ENCODE measurements around the gene KREMEN1. TPM values are rescaled to one million over a fixed set of nuclear protein-coding genes. Genes with fewer than 3 reads are reported as not detected.

KREMEN1 gene
- total and polyA plus RNA-seq, 3 donors from 2014 or later = 42.5 to 54.9 (median 54.5) TPM

DNA sequence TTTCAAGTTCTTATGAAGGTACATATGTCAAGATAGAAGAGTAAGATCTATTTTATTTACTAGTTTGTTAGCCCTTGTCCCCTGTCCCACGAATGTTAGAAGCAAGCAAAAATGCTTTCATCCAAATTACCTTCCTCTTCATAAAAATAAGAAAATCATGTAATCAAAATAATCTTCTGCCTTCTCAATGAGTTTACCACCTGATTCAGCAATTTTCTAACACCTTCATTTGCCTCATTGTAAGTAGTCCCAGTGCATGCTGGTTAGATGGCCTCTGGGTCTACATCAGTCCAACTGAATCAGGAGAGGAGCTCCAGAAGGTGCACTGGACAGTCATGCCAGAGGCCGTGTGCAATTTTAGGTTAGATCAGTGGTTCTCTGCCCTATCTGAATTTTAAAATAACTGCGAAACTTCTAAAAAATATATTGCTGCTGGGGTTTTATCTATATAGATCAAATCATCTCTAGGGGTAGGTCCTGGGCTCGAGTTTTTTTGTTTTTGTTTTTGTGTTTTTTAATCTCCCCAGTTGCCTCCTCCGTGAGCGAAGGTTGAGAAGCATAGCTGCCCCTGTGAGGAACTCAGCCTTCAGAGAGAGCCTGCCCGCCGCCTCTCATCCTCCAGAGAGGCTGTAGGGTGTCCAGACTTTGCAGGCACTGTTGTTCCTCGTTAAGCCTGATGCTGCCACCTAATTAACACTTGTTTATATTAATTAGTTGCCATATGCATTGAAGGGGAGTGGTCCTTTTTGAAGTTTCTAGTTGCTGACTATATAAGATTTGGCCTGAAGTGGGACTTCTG is 43.4 kb upstream of the KREMEN1 start:
- Histone ChIP-seq H3K4me1 (peaks cover 26% of the 10 kb centered on the region), H3K36me3 (ENCODE audit: low read depth, missing control alignments) (no peaks in the 10 kb centered on the region), H3K27ac (no peak overlapping the region), H3K9me3 (no peaks in the 10 kb centered on the region), H3K4me3 (no peak overlapping the region), H3K27me3 (no peaks in the 10 kb centered on the region)
- WGBS, 2 donors = 81 to 87% methylated on average over 9 of the region's 9 CpGs
- no peak for TF ChIP-seq POLR2A (IDR thresholded peaks at IDR 0.05)
- TF ChIP-seq, protein P1, sequence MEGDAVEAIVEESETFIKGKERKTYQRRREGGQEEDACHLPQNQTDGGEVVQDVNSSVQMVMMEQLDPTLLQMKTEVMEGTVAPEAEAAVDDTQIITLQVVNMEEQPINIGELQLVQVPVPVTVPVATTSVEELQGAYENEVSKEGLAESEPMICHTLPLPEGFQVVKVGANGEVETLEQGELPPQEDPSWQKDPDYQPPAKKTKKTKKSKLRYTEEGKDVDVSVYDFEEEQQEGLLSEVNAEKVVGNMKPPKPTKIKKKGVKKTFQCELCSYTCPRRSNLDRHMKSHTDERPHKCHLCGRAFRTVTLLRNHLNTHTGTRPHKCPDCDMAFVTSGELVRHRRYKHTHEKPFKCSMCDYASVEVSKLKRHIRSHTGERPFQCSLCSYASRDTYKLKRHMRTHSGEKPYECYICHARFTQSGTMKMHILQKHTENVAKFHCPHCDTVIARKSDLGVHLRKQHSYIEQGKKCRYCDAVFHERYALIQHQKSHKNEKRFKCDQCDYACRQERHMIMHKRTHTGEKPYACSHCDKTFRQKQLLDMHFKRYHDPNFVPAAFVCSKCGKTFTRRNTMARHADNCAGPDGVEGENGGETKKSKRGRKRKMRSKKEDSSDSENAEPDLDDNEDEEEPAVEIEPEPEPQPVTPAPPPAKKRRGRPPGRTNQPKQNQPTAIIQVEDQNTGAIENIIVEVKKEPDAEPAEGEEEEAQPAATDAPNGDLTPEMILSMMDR (IDR thresholded peaks at IDR 0.05) = no peak
- intact Hi-C loops (cut with DNase I; ENCODE audit: low total_unique reads) = no loop called here
- no peak for DNase-seq

DNA sequence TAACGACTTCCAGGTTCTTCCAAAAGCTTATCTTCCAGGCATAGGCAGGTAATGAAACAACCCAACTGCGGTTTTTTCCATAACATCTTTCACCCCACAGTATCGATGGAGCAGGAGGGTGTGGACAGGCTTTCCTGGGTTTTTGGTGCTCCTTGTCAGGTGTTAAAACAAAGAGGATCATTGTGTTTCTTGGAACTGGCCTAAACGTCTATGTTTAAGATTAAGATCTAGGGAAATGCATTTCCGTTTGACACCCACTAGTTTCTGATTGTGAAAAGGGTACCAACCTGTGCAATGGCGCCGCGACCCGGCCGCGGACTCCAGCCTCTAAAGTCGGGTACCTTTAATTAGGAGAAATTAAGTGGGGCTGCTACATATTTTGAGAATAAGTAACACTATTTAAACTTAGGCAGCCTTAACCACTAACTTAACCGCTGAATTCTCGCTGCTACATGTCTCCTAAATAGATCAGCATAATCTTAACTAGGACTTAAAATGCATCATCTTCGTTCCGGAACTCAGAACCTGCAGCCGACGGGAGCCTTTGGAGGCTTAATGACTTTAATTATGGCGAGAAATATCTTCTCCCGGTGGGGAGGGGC is 42.7 kb upstream of the KREMEN1 start:
- peak overlapping the region; percentile 42 to 51 for H3K4me3 ChIP-seq
- H3K27me3 ChIP-seq = no peaks in the 10 kb centered on the region
- H3K4me1 ChIP-seq = peaks cover 26% of the 10 kb centered on the region
- H3K36me3 ChIP-seq (ENCODE audit: low read depth, missing control alignments) = no peaks in the 10 kb centered on the region
- no peaks in the 10 kb centered on the region for H3K9me3 ChIP-seq
- TF ChIP-seq, protein P1 (IDR thresholded peaks at IDR 0.05) = no peak
- TF ChIP-seq POLR2A (IDR thresholded peaks at IDR 0.05) = no peak
- peak overlapping the region; percentile 90 to 93 for H3K27ac ChIP-seq
- intact Hi-C loops (cut with DNase I; ENCODE audit: low total_unique reads) = no loop called here
- DNase-seq = no peak
- WGBS, 2 donors = 37 to 45% methylated on average over 20 of the region's 20 CpGs

DNA sequence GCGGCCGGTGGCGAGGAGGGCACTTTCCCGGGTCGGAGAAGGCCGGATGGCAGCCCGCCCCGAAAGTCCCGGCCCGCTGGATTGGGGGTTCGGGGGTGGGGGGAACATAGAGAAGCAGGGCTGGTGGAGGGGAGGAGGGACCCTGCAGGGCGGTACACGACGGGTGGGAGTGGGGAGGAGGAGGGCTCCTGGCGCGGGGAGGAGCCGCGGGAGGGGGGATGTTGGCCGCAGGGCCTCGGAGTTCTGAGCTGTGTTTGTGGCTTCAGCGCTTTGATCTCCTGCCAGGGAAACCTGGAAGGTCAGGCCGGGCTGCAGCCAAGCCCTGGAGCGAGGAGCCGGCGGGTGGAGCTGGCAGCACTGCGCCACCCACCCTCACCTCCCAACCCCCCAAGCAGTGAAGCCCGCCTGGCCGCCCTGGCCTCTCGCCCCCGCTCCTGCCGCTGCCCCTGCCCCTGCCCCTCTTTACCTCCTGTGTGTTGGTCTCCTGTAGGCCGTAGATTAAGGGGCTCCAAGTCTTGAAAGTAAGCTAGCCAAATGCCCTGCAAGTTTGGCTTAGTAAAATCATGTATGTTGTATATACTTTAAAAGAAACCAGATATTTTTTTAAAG is 42.1 kb upstream of the KREMEN1 start:
- H3K27me3 ChIP-seq = no peaks in the 10 kb centered on the region
- no peaks in the 10 kb centered on the region for H3K9me3 ChIP-seq
- H3K36me3 ChIP-seq (ENCODE audit: low read depth, missing control alignments) = no peaks in the 10 kb centered on the region
- H3K27ac ChIP-seq = peak overlapping the region; percentile 90 to 93
- peak; percentile 85 for DNase-seq
- H3K4me1 ChIP-seq = peaks cover 26% of the 10 kb centered on the region
- peak overlapping the region; percentile 42 to 51 for H3K4me3 ChIP-seq
- TF ChIP-seq, protein P1 (IDR thresholded peaks at IDR 0.05) = no peak
- TF ChIP-seq POLR2A (IDR thresholded peaks at IDR 0.05) = no peak
- intact Hi-C loops (cut with DNase I; ENCODE audit: low total_unique reads) = no loop called here
- WGBS, 2 donors = 4 to 7% methylated on average over 24 to 32 of the region's 32 CpGs

DNA sequence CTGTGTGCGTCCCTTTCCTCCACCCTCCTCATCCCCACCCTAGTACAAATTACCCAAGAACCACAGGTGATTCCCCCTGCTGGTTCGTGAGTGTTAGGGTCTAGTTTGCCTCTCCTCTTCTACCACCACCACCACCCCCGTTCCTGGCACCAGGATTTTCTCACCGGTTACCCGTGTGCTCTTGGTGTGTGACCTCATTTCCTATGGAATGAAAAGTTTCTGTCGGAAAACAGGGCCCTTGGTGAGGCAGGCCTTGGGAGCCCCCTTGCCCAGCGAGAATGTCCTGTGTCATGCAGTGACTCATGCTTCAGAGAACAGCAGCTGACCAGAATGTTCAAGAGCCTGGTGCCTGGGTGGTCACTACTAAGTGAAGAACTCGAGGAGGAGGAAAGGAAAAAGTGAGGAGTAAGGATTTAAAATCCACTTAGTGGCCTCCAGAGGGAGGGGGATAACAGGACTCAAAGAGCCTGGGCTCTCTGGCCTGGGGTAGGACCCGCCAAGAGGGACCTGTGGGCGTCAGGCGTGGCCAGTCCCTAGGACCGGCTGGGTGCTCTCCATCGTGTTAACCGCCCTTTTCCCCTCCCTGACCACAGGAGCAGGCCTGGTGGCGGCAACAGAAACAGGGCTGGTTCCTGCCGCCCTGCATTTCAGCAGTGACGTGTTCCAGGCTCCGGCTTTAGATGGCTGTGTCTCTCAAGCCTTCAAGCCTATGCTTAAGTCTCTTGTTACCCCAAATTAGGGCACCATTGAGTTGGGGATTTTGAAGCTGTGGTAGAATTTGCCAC is 41.4 kb upstream of the KREMEN1 start:
- no peaks in the 10 kb centered on the region for H3K9me3 ChIP-seq
- 24 to 28% methylated on average over 11 to 18 of the region's 18 CpGs for WGBS, 2 donors
- DNase-seq = peak; percentile 76
- no peaks in the 10 kb centered on the region for H3K36me3 ChIP-seq (ENCODE audit: low read depth, missing control alignments)
- H3K4me3 ChIP-seq = peak overlapping the region; percentile 42 to 51
- H3K27ac ChIP-seq = peak overlapping the region; percentile 90 to 93
- peaks cover 26% of the 10 kb centered on the region for H3K4me1 ChIP-seq
- no peaks in the 10 kb centered on the region for H3K27me3 ChIP-seq
- intact Hi-C loops (cut with DNase I; ENCODE audit: low total_unique reads) = no loop called here
- TF ChIP-seq, protein P1 (IDR thresholded peaks at IDR 0.05) = no peak
- no peak for TF ChIP-seq POLR2A (IDR thresholded peaks at IDR 0.05)
